ENCODE measurements around the gene ABCB9.

- no peak for TF ChIP-seq POLR2AphosphoS5 (IDR thresholded peaks at IDR 0.05; ENCODE audit: low read depth, low read length)
- no peak for TF ChIP-seq SPI1 (IDR thresholded peaks at IDR 0.05; ENCODE audit: low read depth, low read length)
- TF ChIP-seq POLR2A (IDR thresholded peaks at IDR 0.05; ENCODE audit: low read depth, low read length), result no peak
These were observed 29.4 kb upstream of the ABCB9 start for GRCh38 chr12:122995503-122996187.

Measured in GM12891 (cell line).